GM19328 (cell line): Measurements from ENCODE around the gene EMC1.
"Not testable (repeated sequence)": the region's sequence is repeated elsewhere in the genome, so short reads cannot be mapped to it uniquely, and the experiment has no call there.

Source experiments
- ATAC-seq: cut with Tn5 transposase; IDR thresholded peaks from one replicate; pipeline ENCODE4 v1.9.1; 2021; ENCODE audit warnings: mild to moderate bottlenecking, moderate library complexity; ENCODE audit not compliant: unreplicated experiment

Gene EMC1

DNA sequence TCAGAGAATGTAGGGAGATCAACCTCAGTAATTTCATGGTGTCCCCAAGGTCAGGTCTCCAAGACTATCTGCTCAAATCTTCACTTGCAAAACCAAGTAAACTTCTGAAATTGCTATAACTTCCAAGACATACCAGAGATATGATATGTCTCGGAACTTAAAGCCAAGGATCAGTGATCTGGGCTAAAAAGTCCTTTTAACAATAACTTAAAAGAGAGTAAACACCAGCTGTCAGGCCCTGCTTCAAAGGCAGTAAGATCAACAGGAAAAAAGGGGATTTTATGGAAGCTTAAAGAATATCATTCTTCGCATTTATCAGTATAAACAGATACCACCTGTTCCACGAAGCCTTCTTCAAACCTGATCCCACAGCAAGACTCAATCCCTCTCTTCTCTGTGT, 55.0 kb downstream of the EMC1 start:
- ATAC-seq: no peak

DNA sequence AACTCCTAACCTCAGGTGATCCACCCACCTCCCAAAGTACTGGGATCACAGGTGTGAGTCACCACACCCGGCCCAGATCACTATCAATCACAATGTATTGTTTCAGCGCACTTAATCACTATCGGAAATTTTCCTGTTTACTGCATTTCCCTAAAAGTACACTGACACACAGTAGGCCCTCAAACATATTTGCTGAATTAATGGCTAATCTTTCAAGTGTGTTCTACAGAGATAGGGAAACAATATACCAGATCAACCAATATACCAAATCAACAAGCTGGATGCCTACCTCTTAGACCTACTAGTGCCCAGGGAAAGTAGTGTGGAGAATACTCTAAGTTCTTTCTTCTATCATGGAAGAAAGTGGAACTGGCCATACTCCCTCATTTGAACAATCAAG, 58.3 kb downstream of the EMC1 start:
- ATAC-seq: no peak

DNA sequence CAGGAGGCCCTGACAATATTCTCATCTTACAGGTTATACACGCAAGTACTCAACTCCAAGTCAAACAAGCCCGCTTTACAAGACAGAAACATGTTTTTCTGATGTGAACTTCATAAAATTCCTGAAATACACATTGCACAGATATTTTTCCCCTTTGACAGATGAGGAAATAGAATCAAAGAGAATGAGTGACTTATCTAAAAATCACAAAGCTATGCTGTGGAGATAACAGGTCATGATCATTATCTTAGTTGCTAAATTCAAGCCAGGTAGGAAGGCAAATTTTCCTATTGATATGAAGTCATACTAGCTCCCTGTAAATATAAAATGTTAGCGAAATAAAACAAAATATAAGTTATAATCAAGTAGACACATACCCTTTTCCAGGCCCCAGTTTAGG, 59.5 kb downstream of the EMC1 start:
- no peak for ATAC-seq

DNA sequence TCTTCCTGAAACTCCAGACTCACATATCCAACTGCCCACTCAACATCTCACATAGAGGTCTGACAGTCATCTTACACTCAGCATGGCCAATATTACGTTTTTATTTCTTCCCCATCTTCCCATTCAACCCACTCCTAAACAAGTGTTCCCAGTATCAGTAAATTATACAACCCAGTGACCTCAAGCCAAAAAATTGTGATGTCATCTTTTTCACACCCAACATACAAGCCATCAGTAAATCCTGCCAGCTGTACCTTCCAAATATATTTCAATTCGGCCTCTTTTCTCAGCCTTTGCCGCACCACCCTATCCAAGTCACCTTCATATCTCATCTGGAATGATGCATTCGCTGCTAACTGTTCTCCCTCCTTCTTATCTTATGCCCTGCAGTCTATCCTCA, 60.9 kb downstream of the EMC1 start:
- ATAC-seq: no peak

DNA sequence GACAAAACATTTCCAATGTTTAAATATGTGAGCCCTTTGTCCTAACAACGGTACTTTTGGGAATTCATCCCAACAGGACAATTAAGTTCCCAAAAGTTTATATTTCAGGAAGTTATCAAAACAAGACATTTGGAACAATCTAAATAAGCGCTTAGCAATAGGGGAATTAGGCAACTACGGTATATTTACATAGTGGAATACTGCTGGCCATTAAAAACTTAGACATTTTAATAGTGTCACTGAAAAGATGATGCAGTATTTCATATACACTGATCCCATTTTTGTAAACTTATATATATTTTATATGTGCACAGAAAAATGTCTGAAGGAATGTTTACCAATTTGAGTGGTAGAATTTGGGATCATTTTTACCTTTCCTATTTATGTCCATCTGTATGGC, 62.1 kb downstream of the EMC1 start:
- ATAC-seq: no peak

DNA sequence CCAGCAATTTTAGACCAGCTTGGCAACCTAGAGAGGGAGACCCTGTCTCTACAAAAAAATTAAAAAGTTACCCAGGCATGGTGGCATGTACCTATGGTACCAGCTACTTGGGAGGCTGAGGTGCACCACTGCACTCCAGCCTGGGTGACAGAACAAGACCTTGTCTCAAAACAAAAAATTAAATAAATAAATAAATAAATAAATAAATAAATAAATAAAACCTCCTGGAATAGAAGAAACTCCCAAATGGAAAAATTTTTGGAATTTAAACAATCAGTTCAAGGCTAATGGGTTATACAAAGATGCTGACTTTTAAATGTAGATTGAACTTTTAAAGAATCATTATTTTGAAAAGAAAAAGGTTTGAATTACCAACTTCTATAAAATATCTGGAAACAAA, 63.5 kb downstream of the EMC1 start:
- ATAC-seq: no peak

DNA sequence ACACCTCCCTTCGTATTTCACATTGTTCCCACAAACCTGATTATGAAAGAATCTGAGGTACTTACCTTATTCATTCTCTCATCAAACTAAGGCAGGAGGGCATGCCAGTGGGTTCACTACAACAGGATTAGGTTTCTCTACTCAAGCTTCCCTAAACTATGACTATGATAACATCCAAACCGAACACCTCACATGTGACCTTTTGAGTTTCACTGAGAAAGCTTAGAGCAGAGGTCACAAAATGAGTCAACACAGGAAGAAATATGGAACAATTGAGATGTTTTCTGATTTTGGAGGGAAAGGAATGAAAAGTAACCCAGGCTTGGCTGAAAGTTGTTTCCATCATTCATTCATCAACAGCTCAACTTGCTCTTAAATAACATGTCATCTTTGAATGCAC, 65.3 kb downstream of the EMC1 start:
- ATAC-seq: no peak

DNA sequence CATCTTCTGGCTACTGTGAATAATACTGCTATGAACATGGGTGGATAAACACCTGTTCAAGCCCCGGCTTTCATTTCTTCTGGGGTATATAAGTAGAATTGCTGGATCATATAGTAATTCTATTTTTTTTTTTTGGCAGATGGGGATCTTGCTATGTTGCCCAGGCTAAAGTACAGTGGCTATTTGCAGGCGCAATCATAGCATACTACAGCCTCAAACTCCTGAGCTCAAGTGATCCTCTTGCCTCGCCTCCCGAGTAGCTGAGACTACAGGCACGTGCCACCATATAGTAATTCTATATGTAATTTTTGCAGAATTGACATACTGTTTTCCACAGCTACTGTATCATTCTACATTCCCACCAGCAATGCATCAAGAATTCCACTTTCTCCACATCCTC, 69.1 kb downstream of the EMC1 start:
- no peak for ATAC-seq

DNA sequence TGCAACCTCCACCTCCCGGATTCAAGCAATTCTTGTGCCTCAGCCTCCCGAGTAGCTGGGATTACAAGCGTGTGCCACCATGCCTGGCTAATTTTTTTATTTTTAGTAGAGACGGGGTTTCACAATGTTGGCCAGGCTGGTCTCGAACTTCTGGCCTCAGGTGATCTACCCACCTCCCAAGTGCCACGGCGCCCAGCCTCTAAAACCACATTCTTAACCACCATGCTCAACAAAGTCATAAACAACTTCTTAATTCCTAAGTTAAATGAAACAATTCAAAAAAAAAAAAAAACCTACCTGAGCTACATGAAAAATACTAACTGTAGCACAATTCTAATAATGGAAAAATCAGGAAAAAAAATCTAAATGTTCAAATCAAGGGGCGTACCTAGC, 71.1 kb downstream of the EMC1 start:
- ATAC-seq: not testable (repeated sequence)

DNA sequence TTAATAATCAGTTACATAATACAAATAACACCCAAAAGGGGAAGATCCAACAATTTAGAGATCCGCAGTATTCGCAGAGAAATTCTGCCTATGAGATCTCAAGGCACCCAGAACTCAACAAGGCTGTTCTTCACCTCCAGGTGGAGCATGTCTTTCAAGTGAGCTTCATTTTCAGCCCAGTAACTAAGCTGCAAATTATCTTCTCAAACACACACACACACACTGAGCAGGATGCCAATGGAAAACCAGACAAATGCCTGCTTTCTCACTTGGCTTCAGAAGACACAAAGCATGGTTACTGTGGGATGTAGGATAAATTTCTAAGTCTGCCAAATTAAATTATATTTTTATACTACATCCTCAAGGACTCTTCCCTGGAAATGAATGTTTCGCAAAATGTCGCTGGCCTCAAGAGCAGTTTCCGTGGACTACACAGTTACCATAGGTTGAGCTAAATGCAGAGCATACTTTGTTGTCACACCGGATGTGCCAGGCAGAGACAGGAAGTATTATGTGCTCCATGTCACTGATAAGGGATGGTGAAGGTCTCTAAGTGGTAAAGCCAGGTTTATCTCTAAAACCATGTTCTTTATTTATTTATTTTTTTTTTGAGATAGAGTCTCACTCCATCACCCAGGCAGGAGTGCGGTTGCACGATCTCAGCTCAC, 71.6 kb downstream of the EMC1 start:
- ATAC-seq: no peak

DNA sequence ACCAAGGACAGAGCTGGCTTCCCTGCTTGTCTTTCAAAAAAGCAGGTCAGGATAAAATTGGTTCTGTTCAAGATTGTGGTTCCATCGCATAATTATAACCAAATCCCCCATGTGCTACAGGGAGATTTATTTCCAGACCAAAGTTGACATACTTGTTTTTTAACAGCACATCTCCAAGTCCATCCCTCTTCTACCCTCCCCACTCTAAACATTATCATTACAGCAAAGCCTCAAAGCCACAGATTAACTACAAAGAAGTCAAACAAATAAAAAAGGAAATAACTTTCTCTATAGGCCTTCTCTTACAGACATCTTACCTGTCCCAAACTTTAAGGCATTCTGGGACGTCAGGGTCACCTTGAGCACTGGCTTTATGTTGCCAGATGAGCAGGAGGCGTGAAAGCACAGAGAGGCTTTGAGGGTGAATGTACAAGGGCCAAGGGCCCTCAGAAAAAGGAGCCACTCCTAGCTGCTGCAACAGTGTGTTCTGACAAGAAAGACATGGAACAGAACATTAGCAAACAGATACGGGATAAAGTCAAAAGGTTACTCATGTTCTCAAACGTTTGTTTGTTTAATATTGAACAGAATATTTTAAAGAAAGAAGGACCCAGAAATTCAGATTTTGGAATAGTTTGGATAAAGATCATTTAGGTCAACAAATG, 72.5 kb downstream of the EMC1 start:
- ATAC-seq: no peak

DNA sequence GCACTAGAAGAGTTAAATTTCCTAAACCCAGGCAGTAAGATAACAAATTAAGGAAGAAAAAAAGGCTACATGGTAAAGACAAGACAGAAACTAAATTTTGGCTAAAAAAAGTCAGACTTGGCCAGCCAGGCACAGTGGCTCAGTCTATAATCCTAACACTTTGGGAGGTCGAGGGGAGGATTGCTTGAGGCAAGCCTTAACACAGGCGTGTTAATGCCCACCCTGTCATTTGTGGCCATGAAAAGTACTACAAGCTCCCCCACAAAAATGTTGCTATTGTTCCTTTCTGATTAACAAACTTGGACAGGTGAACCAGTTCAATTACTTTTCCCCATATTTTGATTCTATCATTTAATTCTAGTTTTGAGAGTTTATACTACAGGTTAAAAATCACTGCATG, 73.5 kb downstream of the EMC1 start:
- ATAC-seq: no peak

DNA sequence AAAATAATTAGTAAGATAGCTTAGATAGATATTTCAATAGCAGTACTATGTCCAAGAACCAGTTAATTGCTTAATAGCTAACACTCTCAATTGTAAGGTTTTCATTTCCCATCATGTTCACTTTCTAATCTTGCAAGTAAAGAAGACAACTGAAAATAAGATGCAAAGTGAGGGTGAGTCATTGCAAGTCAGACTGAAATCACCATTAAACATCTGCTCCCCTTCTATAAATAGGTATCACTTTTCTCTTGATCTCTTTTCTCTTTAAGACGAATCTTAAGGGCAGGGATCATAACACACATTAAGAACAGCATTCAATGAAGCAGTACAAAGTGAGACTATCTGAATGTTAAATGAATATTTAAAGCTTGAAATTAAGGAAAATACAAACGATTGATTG, 81.7 kb downstream of the EMC1 start:
- ATAC-seq: no peak

DNA sequence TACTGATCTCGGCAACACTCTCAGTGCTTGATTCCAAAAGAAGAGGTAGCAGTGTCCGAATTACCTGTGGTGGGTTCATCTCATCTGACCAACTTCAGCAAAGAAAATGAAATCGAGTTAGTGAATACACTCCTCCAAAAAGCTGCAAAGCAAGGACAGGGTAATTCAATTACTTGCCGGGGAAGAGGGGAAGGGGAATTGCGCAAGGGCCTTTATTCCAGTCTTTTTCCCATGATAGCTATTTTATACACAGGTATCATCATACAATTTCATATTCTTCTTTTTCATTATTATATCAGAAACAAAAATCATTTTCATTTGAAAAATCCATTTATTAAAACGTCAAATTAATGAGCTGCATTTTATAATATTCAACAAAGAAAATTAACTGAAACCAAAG, 84.2 kb downstream of the EMC1 start:
- no peak for ATAC-seq

DNA sequence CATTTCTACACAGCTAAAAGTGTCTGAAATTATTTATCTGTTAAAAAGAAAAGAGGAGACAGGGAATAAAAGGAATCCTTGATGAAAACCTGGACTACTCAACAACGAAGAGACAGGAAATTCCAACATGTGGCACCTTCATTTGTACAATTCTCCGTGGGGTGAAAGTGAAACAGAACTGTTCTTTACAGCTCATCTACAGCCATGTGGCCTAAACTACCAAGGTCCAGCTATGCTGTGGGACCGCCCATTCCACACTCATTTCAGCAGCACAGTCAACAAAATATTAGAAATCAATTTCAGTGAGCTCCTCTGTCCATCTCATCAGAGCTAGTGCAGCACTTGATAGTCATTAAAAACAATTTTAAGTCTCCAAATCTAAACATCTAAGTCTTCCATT, 85.3 kb downstream of the EMC1 start:
- no peak for ATAC-seq
